Liver (tissue), 9 donors: ENCODE results near the gene KCNA2. TPM values are rescaled to one million over a fixed set of nuclear protein-coding genes. Genes with fewer than 3 reads are reported as not detected.

ENCODE experiments used
- DNase-seq: peaks from one replicate; pipeline ENCODE4 v3.0.0-alpha.2; 2017; ENCODE audit warnings: low spot score
- H3K27ac ChIP-seq, 2 donors: one replicate each; pipeline ENCODE4 v1.7.0; 2013; ENCODE audit warnings: inconsistent platforms in 2 of 2, low read length in 2 of 2, control low read depth in 1 of 2, low read depth in 1 of 2, mild to moderate bottlenecking in 1 of 2
- H3K27me3 ChIP-seq, 4 donors: one replicate each; pipeline versions ENCODE4 v1.6.1 to v1.7.0; 2013; ENCODE audit warnings: low read length in 3 of 4, inconsistent platforms in 1 of 4, mild to moderate bottlenecking in 1 of 4, moderate library complexity in 1 of 4; ENCODE audit not compliant: control insufficient read depth in 4 of 4, insufficient read depth in 4 of 4
- H3K36me3 ChIP-seq, 4 donors: one replicate each; pipeline versions ENCODE4 v1.6.1 to v1.7.0; 2013; ENCODE audit warnings: low read length in 3 of 4, mild to moderate bottlenecking in 3 of 4, low read depth in 1 of 4, moderate library complexity in 1 of 4; ENCODE audit not compliant: control insufficient read depth in 4 of 4, insufficient read depth in 3 of 4
- H3K4me1 ChIP-seq, 4 donors: one replicate each; pipeline versions ENCODE4 v1.6.1 to v1.7.0; 2013; ENCODE audit warnings: low read length in 3 of 4, mild to moderate bottlenecking in 3 of 4, moderate library complexity in 1 of 4; ENCODE audit not compliant: control insufficient read depth in 4 of 4, insufficient read depth in 4 of 4
- H3K4me3 ChIP-seq, 3 donors: one replicate each; pipeline versions ENCODE4 v1.6.1 to v1.7.0; 2013; ENCODE audit warnings: low read length in 3 of 3, control low read depth in 1 of 3, low read depth in 1 of 3, mild to moderate bottlenecking in 1 of 3
- H3K9ac ChIP-seq, 2 donors: one replicate each; pipeline ENCODE4 v1.7.0; 2013; ENCODE audit warnings: low read length in 2 of 2, mild to moderate bottlenecking in 2 of 2, moderate library complexity in 2 of 2, control low read depth in 1 of 2, low read depth in 1 of 2
- H3K9me3 ChIP-seq, 4 donors: one replicate each; pipeline versions ENCODE4 v1.6.1 to v1.7.0; 2013; ENCODE audit warnings: low read length in 3 of 4; ENCODE audit not compliant: control insufficient read depth in 4 of 4
- ATF3 ChIP-seq: IDR thresholded peaks from 2 replicates; pipeline ENCODE4 v1.6.1; 2016; ENCODE audit warnings: antibody characterized with exemption
- CTCF ChIP-seq: fragments of 150-350 bp; IDR thresholded peaks from 2 replicates; pipeline ENCODE4 v1.5.1; 2017; ENCODE audit warnings: improper control_type of control experiment, low read depth, low read length; ENCODE audit not compliant: missing input control
- EGR1 ChIP-seq, 2 donors: IDR thresholded peaks; 2 replicates each; pipeline ENCODE4 v1.6.1; 2016 to 2018; ENCODE audit warnings: antibody characterized with exemption in 2 of 2, low read depth in 2 of 2
- FOXA1 ChIP-seq: IDR thresholded peaks from 2 replicates; pipeline ENCODE4 v1.6.1; 2016; ENCODE audit warnings: antibody characterized with exemption
- FOXA2 ChIP-seq: IDR thresholded peaks from 2 replicates; pipeline ENCODE4 v1.6.1; 2016; ENCODE audit warnings: antibody characterized with exemption
- GABPA ChIP-seq, 2 donors: IDR thresholded peaks in 1 of 2; conservative IDR thresholded peaks in 1 of 2; 2 replicates each; pipeline ENCODE4 v1.6.1; 2016; ENCODE audit warnings: antibody characterized with exemption in 2 of 2, mild to moderate bottlenecking in 1 of 2, moderate library complexity in 1 of 2
- HNF4A ChIP-seq, 2 donors: conservative IDR thresholded peaks; 2 replicates each; pipeline ENCODE4 v1.6.1; 2016; ENCODE audit warnings: antibody characterized with exemption in 2 of 2, mild to moderate bottlenecking in 2 of 2
- HNF4G ChIP-seq: IDR thresholded peaks from 2 replicates; pipeline ENCODE4 v1.6.1; 2016; ENCODE audit warnings: antibody characterized with exemption
- JUND ChIP-seq, 2 donors: IDR thresholded peaks; 2 replicates each; pipeline ENCODE4 v1.6.1; 2016; ENCODE audit warnings: antibody characterized with exemption in 2 of 2
- MAX ChIP-seq: IDR thresholded peaks from 2 replicates; pipeline ENCODE4 v1.6.1; 2016; ENCODE audit warnings: antibody characterized with exemption
- NR2F2 ChIP-seq: IDR thresholded peaks from 2 replicates; pipeline ENCODE4 v1.6.1; 2016; ENCODE audit warnings: antibody characterized with exemption
- RAD21 ChIP-seq, 2 donors: IDR thresholded peaks; 2 replicates each; pipeline ENCODE4 v1.6.1; 2016; ENCODE audit warnings: antibody characterized with exemption in 2 of 2, mild to moderate bottlenecking in 2 of 2
- REST ChIP-seq: IDR thresholded peaks from 2 replicates; pipeline ENCODE4 v1.6.1; 2016; ENCODE audit warnings: antibody characterized with exemption, mild to moderate bottlenecking
- RXRA ChIP-seq, 2 donors: IDR thresholded peaks; 2 replicates each; pipeline ENCODE4 v1.6.1; 2017 to 2018; ENCODE audit warnings: antibody characterized with exemption in 2 of 2, mild to moderate bottlenecking in 1 of 2
- SP1 ChIP-seq: IDR thresholded peaks from 2 replicates; pipeline ENCODE4 v1.6.1; 2018; ENCODE audit warnings: antibody characterized with exemption, mild to moderate bottlenecking
- TAF1 ChIP-seq: conservative IDR thresholded peaks from 2 replicates; pipeline ENCODE4 v1.6.1; 2016; ENCODE audit warnings: antibody characterized with exemption, mild to moderate bottlenecking
- YY1 ChIP-seq: IDR thresholded peaks from 2 replicates; pipeline ENCODE4 v1.6.1; 2016; ENCODE audit warnings: antibody characterized with exemption, mild to moderate bottlenecking
- ZBTB33 ChIP-seq: IDR thresholded peaks from 2 replicates; pipeline ENCODE4 v1.6.1; 2016; ENCODE audit warnings: antibody characterized with exemption
- WGBS: extraction: QIAGEN DNeasy Blood & Tissue Kit; methylation state at CpG from one replicate; pipeline ENCODE4 v1.1.7; 2013; 5-methylcytosine and 5-hydroxymethylcytosine counted together
- polyA plus RNA-seq, 2 donors: library from polyadenylated mRNA; stranded (reverse) in 1 of 2; unstranded in 1 of 2; fragments of 200-250 nt in 1 of 2; fragments of >200 nt in 1 of 2; fragmentation: Nextera tagmentation in 1 of 2; extraction: Ambion mirVana in 1 of 2; gene quantifications; one replicate each; pipeline versions ENCODE4 v1.2.1 to v1.2.3, GENCODE V29; 2013 to 2015
- total RNA-seq, 2 donors: library from RNA; depleted of rRNA; stranded (reverse); fragments of >200 nt; gene quantifications; one replicate each; pipeline ENCODE4 v1.2.3, GENCODE V29; 2014
- donor health status: healthy.
- donor health status: healthy.
- donor health status: healthy.
- donor health status: healthy.
- donor health status: healthy.

Gene KCNA2
- total and polyA plus RNA-seq, 4 donors: 0.02 to 0.08 TPM; not detected in 2

GRCh38 chr1:110596312-110596711, 9.8 kb downstream of the KCNA2 start:
- DNase-seq: no peak
- no peaks in the 10 kb centered on the region for H3K4me1 ChIP-seq
- peaks cover 0 to 7% (median 0%) of the 10 kb centered on the region in 4 donors for H3K27me3 ChIP-seq
- H3K9me3 ChIP-seq: no peaks in the 10 kb centered on the region
- TF ChIP-seq MAX: no peak
- no peak for TF ChIP-seq YY1
- no peak for TF ChIP-seq SP1
- no peak for TF ChIP-seq NR2F2
- no peak for TF ChIP-seq TAF1
- no peak for TF ChIP-seq EGR1 (IDR thresholded peaks at IDR 0.05; ENCODE audit: low read depth in 2 of 2)
- no peak for TF ChIP-seq ZBTB33
- no peak for TF ChIP-seq FOXA1
- no peak for TF ChIP-seq REST
- no peak for TF ChIP-seq ATF3
- TF ChIP-seq RAD21 (IDR thresholded peaks at IDR 0.05): no peak
- no peak for TF ChIP-seq HNF4G
- TF ChIP-seq FOXA2: no peak
- TF ChIP-seq HNF4A (conservative IDR thresholded peaks at IDR 0.05): no peak
- TF ChIP-seq RXRA (IDR thresholded peaks at IDR 0.05): no peak
- no peak for TF ChIP-seq GABPA (IDR thresholded peaks at IDR 0.05 in 1 of 2, conservative IDR thresholded peaks at IDR 0.05 in 1 of 2)
- TF ChIP-seq JUND (IDR thresholded peaks at IDR 0.05): no peak
- TF ChIP-seq CTCF: no peak
- H3K9ac ChIP-seq: no peak overlapping the region
- H3K27ac ChIP-seq: no peak overlapping the region
- WGBS: 77% methylated on average over 2 of the region's 2 CpGs
- no peaks in the 10 kb centered on the region for H3K36me3 ChIP-seq
- no peak overlapping the region for H3K4me3 ChIP-seq

GRCh38 chr1:110595353-110595710, 10.8 kb downstream of the KCNA2 start:
- DNase-seq: no peak
- Histone ChIP-seq H3K9me3 (no peaks in the 10 kb centered on the region), H3K4me1 (no peaks in the 10 kb centered on the region), H3K27ac (no peak overlapping the region), H3K9ac (no peak overlapping the region), H3K27me3 (peaks cover 0 to 7% (median 0%) of the 10 kb centered on the region in 4 donors), H3K4me3 (no peak overlapping the region), H3K36me3 (no peaks in the 10 kb centered on the region)
- TF ChIP-seq FOXA2 (no peak), SP1 (no peak), REST (no peak), FOXA1 (no peak)
